GM18873 (cell line): Measurements from ENCODE around the gene GLRX.

Experiments used
- ATAC-seq: cut with Tn5 transposase; IDR thresholded peaks from one replicate; pipeline ENCODE4 v1.9.1; 2021; ENCODE audit warnings: mild to moderate bottlenecking, moderate library complexity, moderate number of reproducible peaks; ENCODE audit not compliant: unreplicated experiment, low FRiP score

The GLRX gene

GRCh38 chr5:95784514-95785302 is 37.8 kb downstream of the GLRX start:
- ATAC-seq, result no peak

- ATAC-seq, result no peak
Measured at GRCh38 chr5:95783661-95784060, 38.9 kb downstream of the GLRX start.

- no peak for ATAC-seq
Measured at GRCh38 chr5:95782181-95782580, 40.3 kb downstream of the GLRX start.

GRCh38 chr5:95781101-95781583 is 41.4 kb downstream of the GLRX start:
- peak; percentile 83 for ATAC-seq

GRCh38 chr5:95780597-95780996 is 41.9 kb downstream of the GLRX start:
- no peak for ATAC-seq

- no peak for ATAC-seq
Measured at GRCh38 chr5:95779611-95780010, 42.9 kb downstream of the GLRX start.

GRCh38 chr5:95778713-95779436 is 43.7 kb downstream of the GLRX start:
- ATAC-seq, result no peak

GRCh38 chr5:95777441-95777840 is 45.1 kb downstream of the GLRX start:
- no peak for ATAC-seq

- ATAC-seq, result no peak
Measured at GRCh38 chr5:95773335-95774059, 49.0 kb downstream of the GLRX start.

GRCh38 chr5:95771892-95772291 is 50.6 kb downstream of the GLRX start:
- ATAC-seq, result no peak

GRCh38 chr5:95770830-95771708 is 51.5 kb downstream of the GLRX start:
- ATAC-seq, result no peak

GRCh38 chr5:95768731-95769130 is 53.8 kb downstream of the GLRX start:
- no peak for ATAC-seq

GRCh38 chr5:95763941-95764340 is 58.6 kb downstream of the GLRX start:
- no peak for ATAC-seq
